Suprapubic skin (tissue), 3 donors: Measurements from ENCODE around the gene POMT2.
A peak's percentile ranks its signal among the peaks of the same experiment; 100 is the strongest.

Experiments
- EP300 ChIP-seq: sonication (generic); formaldehyde crosslinking; IDR thresholded peaks from one replicate; pipeline ENCODE4 v1.6.1; 2017; ENCODE audit warnings: antibody characterized with exemption
- TF ChIP-seq, protein P1 (sequence below), 2 donors: fragments of 200-600 bp in 1 of 2; fragments of 450-650 bp in 1 of 2; sonication (generic) in 1 of 2; IDR thresholded peaks; one replicate each; pipeline ENCODE4 v1.5.1; 2016 to 2019; ENCODE audit warnings: antibody characterized with exemption in 2 of 2, mild to moderate bottlenecking in 1 of 2, moderate library complexity in 1 of 2

GRCh38 chr14:77320238-77320935 is at the start of gene POMT2:
- no peak for TF ChIP-seq EP300
- TF ChIP-seq, protein P1, sequence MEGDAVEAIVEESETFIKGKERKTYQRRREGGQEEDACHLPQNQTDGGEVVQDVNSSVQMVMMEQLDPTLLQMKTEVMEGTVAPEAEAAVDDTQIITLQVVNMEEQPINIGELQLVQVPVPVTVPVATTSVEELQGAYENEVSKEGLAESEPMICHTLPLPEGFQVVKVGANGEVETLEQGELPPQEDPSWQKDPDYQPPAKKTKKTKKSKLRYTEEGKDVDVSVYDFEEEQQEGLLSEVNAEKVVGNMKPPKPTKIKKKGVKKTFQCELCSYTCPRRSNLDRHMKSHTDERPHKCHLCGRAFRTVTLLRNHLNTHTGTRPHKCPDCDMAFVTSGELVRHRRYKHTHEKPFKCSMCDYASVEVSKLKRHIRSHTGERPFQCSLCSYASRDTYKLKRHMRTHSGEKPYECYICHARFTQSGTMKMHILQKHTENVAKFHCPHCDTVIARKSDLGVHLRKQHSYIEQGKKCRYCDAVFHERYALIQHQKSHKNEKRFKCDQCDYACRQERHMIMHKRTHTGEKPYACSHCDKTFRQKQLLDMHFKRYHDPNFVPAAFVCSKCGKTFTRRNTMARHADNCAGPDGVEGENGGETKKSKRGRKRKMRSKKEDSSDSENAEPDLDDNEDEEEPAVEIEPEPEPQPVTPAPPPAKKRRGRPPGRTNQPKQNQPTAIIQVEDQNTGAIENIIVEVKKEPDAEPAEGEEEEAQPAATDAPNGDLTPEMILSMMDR (IDR thresholded peaks at IDR 0.05), result peak; percentile 56 to 57
